Measurements from ENCODE around the gene RAD17. TPM values are rescaled to one million over a fixed set of nuclear protein-coding genes. Genes with fewer than 3 reads are reported as not detected.

Gene RAD17
- polyA plus RNA-seq, 1 donor (not counting 4 experiments of a cell fraction or from before 2014, with no cell fraction given) = 23.0 TPM

DNA sequence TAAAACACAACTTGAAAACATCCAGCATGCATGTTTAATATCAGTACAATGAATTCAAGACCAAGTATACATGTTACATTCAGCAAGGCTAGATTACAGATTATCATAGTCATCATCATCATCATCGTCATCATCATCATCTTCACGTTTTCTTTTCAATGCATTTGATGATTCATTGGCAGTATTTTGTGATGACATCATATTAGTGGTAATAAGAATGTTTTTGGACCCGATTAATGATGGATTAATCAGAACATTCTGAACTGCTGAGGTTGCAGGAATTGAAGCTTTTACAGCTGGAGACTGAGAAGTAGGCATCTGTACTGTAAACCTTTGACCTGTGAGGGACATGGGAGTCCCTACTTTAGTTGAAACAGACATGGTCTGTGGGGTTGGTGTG is 4.8 kb upstream of the RAD17 start:
- DNase-seq (ENCODE audit: low read depth, low spot score) (no peak), FAIRE-seq (no peak)
- H3K4me2 ChIP-seq (ENCODE audit: control insufficient read depth, extremely low read depth, insufficient read depth, low read depth, low read length) = no peak overlapping the region

DNA sequence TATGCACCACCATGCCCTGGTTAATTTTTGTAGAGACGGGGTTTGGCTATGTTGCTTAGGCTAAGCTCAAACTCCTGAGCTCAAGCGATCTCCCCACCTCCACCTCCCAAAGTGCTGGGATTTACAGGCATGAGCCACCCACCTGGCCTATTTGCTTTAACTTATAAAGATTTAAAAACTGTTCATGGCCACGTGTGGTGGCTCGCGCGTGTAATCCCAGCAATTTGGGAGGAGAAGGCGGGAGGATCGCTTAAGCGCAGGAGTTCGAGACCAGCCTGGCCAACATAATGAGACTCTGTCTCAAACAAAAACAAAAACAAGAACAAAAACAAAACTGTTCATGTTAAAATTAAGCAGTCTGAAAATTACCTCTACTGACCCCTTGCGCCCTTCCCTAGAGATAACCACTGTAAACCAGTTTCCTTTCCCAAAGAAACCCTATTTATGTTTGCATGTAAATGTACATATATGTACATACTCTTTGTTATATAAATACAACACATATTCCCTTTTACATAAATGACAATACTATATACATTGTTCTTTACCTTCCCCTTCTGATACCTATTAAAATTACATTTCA is 1.8 kb upstream of the RAD17 start:
- H3K27me3 ChIP-seq (ENCODE audit: control insufficient read depth, extremely low read depth, insufficient read depth, low read length) = no peaks in the 10 kb centered on the region
- FAIRE-seq (no peak), DNase-seq (ENCODE audit: low read depth, low spot score) (no peak)

More for the DNA sequence above, 4.8 kb upstream of the RAD17 start:
- Histone ChIP-seq H3K9ac (ENCODE audit: control insufficient read depth, extremely low read depth, insufficient read depth, low read length) (no peak overlapping the region), H3K9me3 (ENCODE audit: control insufficient read depth, low read depth, low read length) (no peaks in the 10 kb centered on the region), H3K4me1 (ENCODE audit: control insufficient read depth, extremely low read depth, insufficient read depth, low read length) (peaks cover 6% of the 10 kb centered on the region), H2AFZ (ENCODE audit: control insufficient read depth, low read length) (no peak overlapping the region), H3K9me1 (ENCODE audit: control insufficient read depth, extremely low read depth, insufficient read depth, low read length) (no peaks in the 10 kb centered on the region), H3K27ac (ENCODE audit: control insufficient read depth, insufficient read depth, low read length) (no peak overlapping the region), H4K20me1 (ENCODE audit: control insufficient read depth, extremely low read depth, insufficient read depth, low read length) (no peaks in the 10 kb centered on the region), H3K36me3 (ENCODE audit: control insufficient read depth in 2 of 2, extremely low read depth in 1 of 2, insufficient read depth in 2 of 2, low read length in 2 of 2) (peaks cover 13 to 14% of the 10 kb centered on the region in 2 experiments), H3K27me3 (ENCODE audit: control insufficient read depth, extremely low read depth, insufficient read depth, low read length) (no peaks in the 10 kb centered on the region), H3K4me3 (ENCODE audit: control insufficient read depth in 2 of 3, extremely low read depth in 1 of 3, insufficient read depth in 2 of 3, low read depth in 1 of 3, low read length in 3 of 3) (no peak overlapping the region), H3K79me2 (ENCODE audit: control insufficient read depth, insufficient read depth, low read length) (peaks cover 75% of the 10 kb centered on the region)
- dilution Hi-C loops (cut with MboI; ENCODE audit: extremely low pct_ligation_motif_present, low sequenced_read_pairs) = no loop called here
- TF ChIP-seq EZH2 (IDR thresholded peaks at IDR 0.05; ENCODE audit: low read length) = no peak
- TF ChIP-seq, protein P1, sequence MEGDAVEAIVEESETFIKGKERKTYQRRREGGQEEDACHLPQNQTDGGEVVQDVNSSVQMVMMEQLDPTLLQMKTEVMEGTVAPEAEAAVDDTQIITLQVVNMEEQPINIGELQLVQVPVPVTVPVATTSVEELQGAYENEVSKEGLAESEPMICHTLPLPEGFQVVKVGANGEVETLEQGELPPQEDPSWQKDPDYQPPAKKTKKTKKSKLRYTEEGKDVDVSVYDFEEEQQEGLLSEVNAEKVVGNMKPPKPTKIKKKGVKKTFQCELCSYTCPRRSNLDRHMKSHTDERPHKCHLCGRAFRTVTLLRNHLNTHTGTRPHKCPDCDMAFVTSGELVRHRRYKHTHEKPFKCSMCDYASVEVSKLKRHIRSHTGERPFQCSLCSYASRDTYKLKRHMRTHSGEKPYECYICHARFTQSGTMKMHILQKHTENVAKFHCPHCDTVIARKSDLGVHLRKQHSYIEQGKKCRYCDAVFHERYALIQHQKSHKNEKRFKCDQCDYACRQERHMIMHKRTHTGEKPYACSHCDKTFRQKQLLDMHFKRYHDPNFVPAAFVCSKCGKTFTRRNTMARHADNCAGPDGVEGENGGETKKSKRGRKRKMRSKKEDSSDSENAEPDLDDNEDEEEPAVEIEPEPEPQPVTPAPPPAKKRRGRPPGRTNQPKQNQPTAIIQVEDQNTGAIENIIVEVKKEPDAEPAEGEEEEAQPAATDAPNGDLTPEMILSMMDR (optimal IDR thresholded peaks at IDR 0.05 in 1 of 3, IDR thresholded peaks at IDR 0.05 in 1 of 3, conservative IDR thresholded peaks at IDR 0.05 in 1 of 3; ENCODE audit: extremely low read depth in 1 of 3, insufficient read depth in 2 of 3, low read length in 3 of 3) = no peak

More for the DNA sequence above, 1.8 kb upstream of the RAD17 start:
- H3K27ac ChIP-seq (ENCODE audit: control insufficient read depth, insufficient read depth, low read length) = peak overlapping the region; percentile 98
- no peaks in the 10 kb centered on the region for H3K9me1 ChIP-seq (ENCODE audit: control insufficient read depth, extremely low read depth, insufficient read depth, low read length)
- peaks cover 15% of the 10 kb centered on the region for H3K4me1 ChIP-seq (ENCODE audit: control insufficient read depth, extremely low read depth, insufficient read depth, low read length)
- TF ChIP-seq, protein P1 (optimal IDR thresholded peaks at IDR 0.05 in 1 of 3, IDR thresholded peaks at IDR 0.05 in 1 of 3, conservative IDR thresholded peaks at IDR 0.05 in 1 of 3; ENCODE audit: extremely low read depth in 1 of 3, insufficient read depth in 2 of 3, low read length in 3 of 3) = no peak
- TF ChIP-seq EZH2 (IDR thresholded peaks at IDR 0.05; ENCODE audit: low read length) = no peak
- H3K4me3 ChIP-seq (ENCODE audit: control insufficient read depth in 2 of 3, extremely low read depth in 1 of 3, insufficient read depth in 2 of 3, low read depth in 1 of 3, low read length in 3 of 3) = peak overlapping the region; percentile 65 to 100 (median 99)
- H3K36me3 ChIP-seq (ENCODE audit: control insufficient read depth in 2 of 2, extremely low read depth in 1 of 2, insufficient read depth in 2 of 2, low read length in 2 of 2) = peaks cover 10 to 12% of the 10 kb centered on the region in 2 experiments
- H3K9ac ChIP-seq (ENCODE audit: control insufficient read depth, extremely low read depth, insufficient read depth, low read length) = peak overlapping the region; percentile 99
- peaks cover 86% of the 10 kb centered on the region for H3K79me2 ChIP-seq (ENCODE audit: control insufficient read depth, insufficient read depth, low read length)
- H4K20me1 ChIP-seq (ENCODE audit: control insufficient read depth, extremely low read depth, insufficient read depth, low read length) = no peaks in the 10 kb centered on the region
- H2AFZ ChIP-seq (ENCODE audit: control insufficient read depth, low read length) = no peak overlapping the region
- dilution Hi-C loops (cut with MboI; ENCODE audit: extremely low pct_ligation_motif_present, low sequenced_read_pairs) = no loop called here
- H3K9me3 ChIP-seq (ENCODE audit: control insufficient read depth, low read depth, low read length) = no peaks in the 10 kb centered on the region
- H3K4me2 ChIP-seq (ENCODE audit: control insufficient read depth, extremely low read depth, insufficient read depth, low read depth, low read length) = peak overlapping the region; percentile 94

All from keratinocyte (primary cell).